ENCODE data around the gene GLOD4. TPM values are rescaled to one million over a fixed set of nuclear protein-coding genes. Genes with fewer than 3 reads are reported as not detected.

The GLOD4 gene
- total RNA-seq, 1 donor from 2014 or later, result 87.0 TPM

DNA sequence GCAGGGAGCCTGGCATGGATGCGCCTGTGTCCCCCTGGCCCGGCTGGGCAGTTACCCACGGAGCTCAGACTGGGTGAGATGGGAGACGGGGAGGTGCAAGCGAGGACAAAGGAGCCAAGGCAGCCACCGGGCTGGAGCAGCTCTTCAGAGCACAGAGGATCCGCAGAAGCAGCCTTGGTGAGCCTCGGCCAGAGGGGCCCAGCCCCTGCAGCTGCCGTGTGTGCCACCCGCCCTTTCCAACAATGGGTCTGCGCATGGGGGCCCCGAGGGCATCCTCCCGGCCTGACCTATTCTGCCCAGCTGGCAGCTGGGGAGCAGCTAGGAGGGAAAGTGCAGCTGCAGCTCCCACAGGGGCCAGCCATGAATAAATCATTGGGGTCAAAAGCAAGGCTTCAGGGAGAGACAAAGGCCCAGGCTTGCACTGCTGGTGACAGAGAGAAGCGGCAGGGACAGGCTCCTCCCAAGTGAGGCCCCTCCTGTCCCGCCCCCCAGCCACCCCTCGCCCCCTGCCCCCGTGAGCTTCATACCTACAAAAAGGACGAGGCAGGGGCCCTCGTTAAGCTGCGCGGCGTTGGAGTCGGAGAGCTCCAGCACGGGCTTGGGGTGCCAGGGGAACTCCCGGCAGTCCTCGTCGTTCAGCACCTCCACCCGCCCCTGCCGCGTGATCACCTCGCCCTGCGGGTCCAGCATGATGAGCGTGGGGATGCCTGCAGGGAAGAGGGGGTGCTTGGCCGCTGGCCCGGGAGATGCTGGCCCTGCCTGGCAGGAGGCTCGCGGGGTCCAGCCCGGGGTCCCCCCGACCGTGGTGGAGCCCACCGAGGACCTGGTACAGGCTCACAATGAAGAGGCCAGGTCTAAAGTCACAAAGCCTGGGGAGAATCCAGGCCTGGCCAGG lies 22.7 kb upstream of the GLOD4 start:
- Histone ChIP-seq H3K27me3 (ENCODE audit: control insufficient read depth, insufficient read depth, low read length) (no peaks in the 10 kb centered on the region), H3K36me3 (ENCODE audit: control insufficient read depth, insufficient read depth, low read length) (no peaks in the 10 kb centered on the region), H3K4me3 (ENCODE audit: low read depth, low read length) (no peak overlapping the region)
- DNase-seq (ENCODE audit: low read depth), result no peak
- TF ChIP-seq, protein P1, sequence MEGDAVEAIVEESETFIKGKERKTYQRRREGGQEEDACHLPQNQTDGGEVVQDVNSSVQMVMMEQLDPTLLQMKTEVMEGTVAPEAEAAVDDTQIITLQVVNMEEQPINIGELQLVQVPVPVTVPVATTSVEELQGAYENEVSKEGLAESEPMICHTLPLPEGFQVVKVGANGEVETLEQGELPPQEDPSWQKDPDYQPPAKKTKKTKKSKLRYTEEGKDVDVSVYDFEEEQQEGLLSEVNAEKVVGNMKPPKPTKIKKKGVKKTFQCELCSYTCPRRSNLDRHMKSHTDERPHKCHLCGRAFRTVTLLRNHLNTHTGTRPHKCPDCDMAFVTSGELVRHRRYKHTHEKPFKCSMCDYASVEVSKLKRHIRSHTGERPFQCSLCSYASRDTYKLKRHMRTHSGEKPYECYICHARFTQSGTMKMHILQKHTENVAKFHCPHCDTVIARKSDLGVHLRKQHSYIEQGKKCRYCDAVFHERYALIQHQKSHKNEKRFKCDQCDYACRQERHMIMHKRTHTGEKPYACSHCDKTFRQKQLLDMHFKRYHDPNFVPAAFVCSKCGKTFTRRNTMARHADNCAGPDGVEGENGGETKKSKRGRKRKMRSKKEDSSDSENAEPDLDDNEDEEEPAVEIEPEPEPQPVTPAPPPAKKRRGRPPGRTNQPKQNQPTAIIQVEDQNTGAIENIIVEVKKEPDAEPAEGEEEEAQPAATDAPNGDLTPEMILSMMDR (IDR thresholded peaks at IDR 0.05; ENCODE audit: insufficient read depth, low read length, poor library complexity, severe bottlenecking), result no peak

- Histone ChIP-seq H3K27me3 (ENCODE audit: control insufficient read depth, insufficient read depth, low read length) (no peaks in the 10 kb centered on the region), H3K4me3 (ENCODE audit: low read depth, low read length) (no peak overlapping the region), H3K36me3 (ENCODE audit: control insufficient read depth, insufficient read depth, low read length) (no peaks in the 10 kb centered on the region)
- TF ChIP-seq, protein P1 (IDR thresholded peaks at IDR 0.05; ENCODE audit: insufficient read depth, low read length, poor library complexity, severe bottlenecking), result no peak
- no peak for DNase-seq (ENCODE audit: low read depth)
These were observed 21.1 kb upstream of the GLOD4 start for GRCh38 chr17:802901-803881.

DNA sequence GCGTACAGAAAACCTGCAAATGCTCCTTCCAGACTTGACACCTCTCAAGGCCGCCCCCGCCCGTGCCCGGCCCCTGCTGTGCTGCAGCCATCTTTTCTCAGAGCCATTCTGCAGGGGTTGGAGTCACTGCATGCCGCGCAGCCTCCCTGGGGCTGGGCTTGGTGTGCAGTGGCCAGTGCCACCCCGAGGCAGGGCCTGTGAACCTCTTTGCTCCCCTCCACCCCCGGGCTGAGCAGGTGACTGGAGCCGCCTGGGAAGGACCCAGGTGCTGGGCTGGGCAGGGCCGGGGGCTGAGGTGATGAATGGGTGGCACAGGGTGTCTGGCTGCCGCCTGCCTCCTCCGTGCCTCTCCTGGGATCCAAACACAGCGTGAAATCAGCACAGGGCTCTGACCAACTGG lies 20.4 kb upstream of the GLOD4 start:
- TF ChIP-seq, protein P1 (IDR thresholded peaks at IDR 0.05; ENCODE audit: insufficient read depth, low read length, poor library complexity, severe bottlenecking), result no peak
- H3K4me3 ChIP-seq (ENCODE audit: low read depth, low read length), result no peak overlapping the region
- H3K27me3 ChIP-seq (ENCODE audit: control insufficient read depth, insufficient read depth, low read length), result no peaks in the 10 kb centered on the region
- DNase-seq (ENCODE audit: low read depth), result no peak
- no peaks in the 10 kb centered on the region for H3K36me3 ChIP-seq (ENCODE audit: control insufficient read depth, insufficient read depth, low read length)

GRCh38 chr17:801660-802059 lies 19.6 kb upstream of the GLOD4 start:
- peak; percentile 21 for DNase-seq (ENCODE audit: low read depth)
- TF ChIP-seq, protein P1 (IDR thresholded peaks at IDR 0.05; ENCODE audit: insufficient read depth, low read length, poor library complexity, severe bottlenecking), result no peak
- Histone ChIP-seq H3K36me3 (ENCODE audit: control insufficient read depth, insufficient read depth, low read length) (no peaks in the 10 kb centered on the region), H3K4me3 (ENCODE audit: low read depth, low read length) (no peak overlapping the region), H3K27me3 (ENCODE audit: control insufficient read depth, insufficient read depth, low read length) (no peaks in the 10 kb centered on the region)

DNA sequence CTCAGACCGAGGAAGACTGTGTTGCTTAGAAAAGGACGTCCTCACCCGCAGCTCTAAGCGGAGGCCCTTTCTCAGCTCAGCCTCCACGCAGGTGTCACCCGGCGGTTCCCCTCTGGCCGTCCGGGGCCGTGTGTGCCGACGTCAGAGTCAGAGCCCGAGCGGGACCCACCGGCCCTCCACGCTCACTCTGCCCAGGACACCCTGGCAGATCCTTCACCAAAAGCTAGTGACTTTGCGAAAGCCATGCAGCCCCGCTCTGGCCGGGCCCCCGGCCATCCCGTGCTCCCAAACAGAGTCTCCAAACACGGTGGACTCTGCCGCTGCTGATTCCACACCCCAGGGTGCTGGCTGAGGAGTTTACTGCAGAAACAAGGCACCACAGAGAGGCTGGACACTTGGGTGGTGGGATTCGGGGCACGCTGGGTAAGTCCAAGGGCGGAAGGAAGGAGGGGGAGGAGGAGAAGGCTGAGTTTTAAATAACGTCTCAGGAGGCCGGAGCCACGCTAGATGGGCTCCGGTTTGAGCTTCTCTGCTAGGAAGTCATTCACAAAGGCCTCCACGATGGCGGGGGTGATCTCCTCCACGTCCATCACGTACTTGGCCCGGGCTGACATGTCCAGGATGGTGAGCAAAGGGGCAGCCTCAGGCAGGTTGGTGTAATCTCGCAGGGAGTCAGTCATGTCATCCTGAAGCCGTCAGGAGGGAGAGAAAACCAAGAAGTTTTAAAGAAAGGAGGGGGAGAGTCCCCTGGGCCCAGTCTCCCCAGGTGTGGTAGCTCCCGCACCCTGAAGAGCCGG lies 18.6 kb upstream of the GLOD4 start:
- Histone ChIP-seq H3K36me3 (ENCODE audit: control insufficient read depth, insufficient read depth, low read length) (no peaks in the 10 kb centered on the region), H3K4me3 (ENCODE audit: low read depth, low read length) (no peak overlapping the region), H3K27me3 (ENCODE audit: control insufficient read depth, insufficient read depth, low read length) (no peaks in the 10 kb centered on the region)
- TF ChIP-seq, protein P1 (IDR thresholded peaks at IDR 0.05; ENCODE audit: insufficient read depth, low read length, poor library complexity, severe bottlenecking), result no peak
- no peak for DNase-seq (ENCODE audit: low read depth)
